GM19463 (cell line): ENCODE data around the gene RBCK1.
"Not testable (repeated sequence)": the region's sequence is repeated elsewhere in the genome, so short reads cannot be mapped to it uniquely, and the experiment has no call there.

Source experiments
- ATAC-seq: cut with Tn5 transposase; IDR thresholded peaks from one replicate; pipeline ENCODE4 v1.9.1; 2021; ENCODE audit warnings: mild to moderate bottlenecking, moderate library complexity; ENCODE audit not compliant: unreplicated experiment

The RBCK1 gene

DNA sequence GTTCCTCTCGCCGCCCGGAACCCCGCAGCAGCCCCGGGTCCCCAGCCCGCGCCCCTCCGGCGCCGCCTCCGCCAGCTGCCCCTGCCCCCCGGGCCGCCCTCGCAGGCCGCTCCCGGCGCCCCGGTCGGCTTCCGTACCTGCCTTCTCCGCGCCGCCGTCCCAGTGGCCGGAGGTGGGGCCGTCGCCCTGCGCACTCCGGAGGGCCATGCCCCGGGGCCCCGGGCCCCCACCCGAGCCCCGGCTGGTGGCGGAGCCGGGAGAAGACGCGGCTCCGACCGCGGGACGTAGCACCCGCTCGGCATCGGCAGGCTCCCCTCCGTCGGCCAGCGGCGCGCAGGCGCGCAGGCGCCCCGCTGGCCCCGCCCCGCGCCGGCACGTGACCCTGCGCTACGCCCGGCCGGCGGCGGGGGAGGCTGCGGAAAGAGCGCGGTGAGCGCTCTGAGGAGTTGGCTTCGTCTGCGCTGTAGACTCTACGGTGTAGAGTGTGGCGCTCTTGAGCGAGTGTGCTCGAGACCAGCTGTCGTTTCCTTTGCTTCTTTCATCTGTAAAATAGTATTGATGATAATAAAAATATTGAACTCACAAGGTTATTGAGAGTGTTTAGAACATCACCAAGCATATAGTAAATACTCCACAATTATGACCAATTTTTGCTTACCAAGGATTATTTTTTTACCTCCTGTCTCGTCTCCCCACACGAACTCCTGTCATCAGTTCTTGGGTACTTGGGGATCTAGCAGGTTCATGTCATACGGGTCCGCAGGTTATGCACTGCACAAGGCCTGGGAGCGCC is 54.3 kb downstream of the RBCK1 start, which contains the start of gene TBC1D20:
Gene TBC1D20, minus strand, starts transcription at position 335 of the 793 bp plus-strand sequence. Its CDS starts 128 bp downstream, at position 207.
- ATAC-seq: peak; percentile 90

DNA sequence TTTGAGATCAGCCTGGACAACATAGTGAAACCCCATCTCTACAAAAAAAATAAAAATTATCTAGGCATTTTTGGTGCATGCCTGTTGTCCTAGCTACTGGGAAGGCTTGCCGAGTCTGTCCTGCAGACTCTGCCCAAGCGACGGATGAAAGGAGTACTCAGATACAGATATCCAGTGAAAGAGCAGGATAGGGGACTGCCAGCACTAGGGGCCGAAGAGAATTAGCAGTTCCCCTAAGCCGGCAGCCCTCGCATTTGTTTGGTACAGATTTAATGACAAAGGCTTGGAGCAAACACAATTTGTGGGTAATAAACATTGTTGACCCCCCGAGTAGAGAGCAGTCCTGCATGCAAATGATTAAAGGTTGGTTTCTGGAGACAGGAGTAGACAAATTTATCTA is 59.7 kb downstream of the RBCK1 start:
- no peak for ATAC-seq

DNA sequence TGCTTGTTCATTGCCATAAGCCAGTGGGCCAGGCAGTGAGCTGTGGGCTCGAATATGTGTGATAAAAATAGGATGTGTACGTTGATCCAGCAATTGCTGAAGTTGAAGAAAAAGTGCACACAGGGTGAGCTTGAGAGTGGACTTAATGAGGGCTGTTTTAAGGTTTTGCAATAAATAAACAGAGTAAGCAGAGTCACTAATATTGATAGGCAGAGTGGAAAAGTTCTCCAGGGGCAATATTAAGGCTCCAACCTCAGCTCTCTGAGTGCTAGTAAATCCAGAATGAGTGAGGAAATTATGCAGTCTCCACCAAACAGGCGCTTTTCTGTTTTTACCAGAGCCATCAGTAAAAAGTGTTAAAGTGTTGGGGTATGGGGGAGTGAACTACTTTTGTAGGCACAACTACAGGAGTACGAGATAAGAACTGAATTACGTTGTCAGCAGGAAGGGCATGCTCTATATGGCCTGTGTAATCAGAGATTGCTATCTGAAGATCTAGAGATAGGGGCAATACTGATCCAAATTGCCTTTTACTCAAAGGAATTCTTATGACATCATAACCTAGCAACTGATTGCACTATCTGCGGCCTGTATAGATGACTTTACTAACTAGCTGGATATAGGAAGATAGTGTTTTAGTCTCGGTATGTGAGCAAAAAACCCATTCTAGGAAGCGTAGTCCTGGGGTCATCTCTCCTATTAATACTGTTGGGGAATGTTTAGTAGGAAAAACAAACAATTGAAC is 61.8 kb downstream of the RBCK1 start:
- no peak for ATAC-seq

DNA sequence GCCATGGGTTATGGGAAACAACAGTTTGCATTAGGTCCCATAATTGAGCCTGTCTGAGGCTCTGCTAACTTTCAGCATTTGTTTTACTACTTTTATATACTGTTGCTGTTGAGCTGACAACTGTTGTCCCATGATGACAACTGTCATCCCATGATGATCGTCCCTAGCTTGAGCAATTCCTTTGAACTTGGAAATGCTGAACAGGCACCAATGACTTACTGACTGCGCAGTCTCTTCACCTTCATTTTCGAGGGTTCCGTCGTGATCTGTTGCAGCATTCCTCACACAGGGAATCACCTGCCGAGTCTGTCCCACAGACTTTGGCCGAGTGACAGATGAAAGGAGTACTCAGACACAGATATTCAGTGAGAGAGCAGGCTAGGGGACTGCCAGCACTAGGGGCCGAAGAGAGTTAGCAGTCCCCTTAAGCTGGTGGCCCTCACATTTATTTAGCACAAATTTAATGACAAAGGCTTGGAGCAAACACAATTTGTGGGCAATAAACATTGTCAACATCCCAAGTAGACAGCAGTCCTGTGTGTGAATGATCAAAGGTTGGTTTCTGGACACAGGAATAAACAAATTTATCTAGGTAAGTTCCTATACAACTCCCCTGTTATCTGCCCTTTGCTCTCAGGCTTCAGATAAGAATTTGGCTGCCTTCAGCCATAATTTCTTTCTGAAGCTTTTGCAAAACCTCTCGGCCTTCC is 64.2 kb downstream of the RBCK1 start:
- no peak for ATAC-seq

DNA sequence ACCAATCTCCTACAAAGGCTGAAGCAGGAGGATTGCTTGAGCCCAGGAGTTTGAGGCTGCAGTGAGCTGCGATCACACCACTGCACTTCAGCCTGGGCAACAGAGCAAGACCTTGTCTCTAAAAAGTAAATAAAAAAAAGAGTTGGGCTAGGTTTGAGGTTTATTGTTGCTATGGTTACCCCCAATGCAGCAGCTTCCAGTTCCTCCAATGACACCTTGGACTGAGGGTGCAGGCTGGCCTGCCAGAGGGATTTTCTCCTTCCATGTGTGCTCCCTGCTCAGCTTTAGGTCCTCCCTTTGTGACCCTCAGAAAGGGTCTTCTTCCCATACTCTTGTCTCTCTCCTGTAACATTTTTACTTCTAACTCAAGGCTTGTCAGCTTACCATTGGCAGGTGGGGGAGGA is 64.8 kb downstream of the RBCK1 start:
- ATAC-seq: no peak

DNA sequence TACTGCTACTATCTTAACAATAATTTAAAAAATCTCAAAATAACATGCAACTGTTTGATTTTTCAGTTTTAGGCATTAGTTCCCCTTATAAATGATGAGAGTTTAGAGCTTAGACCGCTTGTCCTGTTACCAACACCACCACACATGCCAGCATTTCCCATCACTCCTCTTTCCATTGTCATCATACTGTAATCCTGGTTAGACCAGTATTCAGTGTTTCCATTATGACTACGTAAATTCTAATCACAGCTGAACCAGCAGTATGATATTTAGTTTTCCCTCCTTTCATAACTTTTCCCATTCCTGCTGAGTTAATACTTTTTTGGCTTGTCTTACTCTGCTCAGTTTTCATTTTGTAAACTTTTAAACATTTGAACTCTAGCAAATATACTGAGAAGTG is 66.5 kb downstream of the RBCK1 start:
- ATAC-seq: no peak

DNA sequence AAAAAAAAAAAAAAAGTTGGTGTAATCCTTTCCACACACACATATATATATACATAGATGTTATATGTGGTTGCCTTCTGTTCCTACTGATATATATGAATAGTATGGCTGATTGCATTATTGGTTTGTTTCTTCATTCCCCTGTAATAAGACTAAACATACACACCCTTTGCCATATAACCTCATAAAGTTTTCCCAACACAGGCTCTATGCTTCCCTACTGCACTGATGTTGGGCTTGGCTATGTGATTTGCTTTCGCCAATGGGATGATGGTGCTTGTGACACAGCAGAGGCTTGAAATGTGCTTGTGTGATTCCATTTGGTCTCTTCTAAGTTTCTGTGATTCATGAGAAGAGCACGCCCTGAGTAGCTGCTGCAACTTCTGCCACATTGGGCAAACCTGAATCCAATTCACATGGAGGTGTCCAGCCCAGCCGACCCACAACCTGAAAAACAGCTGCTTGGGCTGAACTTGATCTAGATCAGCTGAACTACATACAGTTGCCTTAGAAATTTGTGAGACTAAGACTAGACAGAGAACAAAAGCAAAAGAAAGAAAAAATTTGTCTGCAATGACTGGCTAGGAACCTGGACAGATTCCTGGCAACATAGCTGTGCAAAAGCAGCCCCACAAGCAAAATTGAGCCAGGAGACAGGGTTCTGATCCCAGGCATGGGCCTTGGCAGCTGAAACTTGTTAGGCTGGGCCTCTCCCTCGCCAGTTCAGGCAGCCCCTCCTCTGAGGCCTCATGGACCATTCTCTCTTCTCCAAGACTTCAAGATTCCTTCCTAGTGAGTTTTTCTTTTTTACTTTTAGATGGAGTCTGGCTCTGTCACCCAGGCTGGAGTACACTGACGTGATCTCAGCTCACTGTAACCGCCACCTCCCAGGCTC is 67.6 kb downstream of the RBCK1 start:
- no peak for ATAC-seq

DNA sequence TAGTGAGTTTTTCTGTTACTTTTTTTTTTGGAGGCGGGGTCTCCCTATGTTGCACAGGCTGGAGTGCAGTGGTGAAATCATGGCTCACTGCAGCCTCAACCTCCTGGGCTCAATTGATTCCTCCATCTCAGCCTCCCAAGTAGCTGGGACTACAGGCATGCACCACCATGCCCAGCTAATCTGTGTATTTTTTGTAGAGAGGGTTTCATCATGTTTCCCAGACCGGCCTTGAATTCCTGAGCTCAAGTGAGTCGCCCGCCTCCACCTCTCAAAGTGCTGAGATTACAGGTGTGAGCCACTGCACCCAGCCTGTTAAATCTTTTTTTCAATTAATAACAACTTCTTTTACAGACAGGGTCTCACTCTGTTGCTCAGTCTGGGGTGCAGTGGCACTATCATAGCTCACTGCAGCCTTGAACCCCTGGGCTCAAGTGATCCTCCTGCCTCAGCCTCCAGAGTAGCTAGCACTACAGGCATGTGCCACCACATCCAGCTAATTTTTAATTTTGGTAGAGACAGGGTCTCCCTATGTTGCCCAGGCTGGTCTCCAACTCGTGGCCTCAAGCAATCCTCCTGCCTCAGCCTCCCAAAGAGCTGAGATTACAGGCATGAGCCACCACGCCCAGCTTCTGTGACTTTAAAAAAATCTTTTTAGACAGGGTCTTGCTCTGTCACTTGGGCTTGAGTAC is 68.6 kb downstream of the RBCK1 start:
- ATAC-seq: not testable (repeated sequence)

DNA sequence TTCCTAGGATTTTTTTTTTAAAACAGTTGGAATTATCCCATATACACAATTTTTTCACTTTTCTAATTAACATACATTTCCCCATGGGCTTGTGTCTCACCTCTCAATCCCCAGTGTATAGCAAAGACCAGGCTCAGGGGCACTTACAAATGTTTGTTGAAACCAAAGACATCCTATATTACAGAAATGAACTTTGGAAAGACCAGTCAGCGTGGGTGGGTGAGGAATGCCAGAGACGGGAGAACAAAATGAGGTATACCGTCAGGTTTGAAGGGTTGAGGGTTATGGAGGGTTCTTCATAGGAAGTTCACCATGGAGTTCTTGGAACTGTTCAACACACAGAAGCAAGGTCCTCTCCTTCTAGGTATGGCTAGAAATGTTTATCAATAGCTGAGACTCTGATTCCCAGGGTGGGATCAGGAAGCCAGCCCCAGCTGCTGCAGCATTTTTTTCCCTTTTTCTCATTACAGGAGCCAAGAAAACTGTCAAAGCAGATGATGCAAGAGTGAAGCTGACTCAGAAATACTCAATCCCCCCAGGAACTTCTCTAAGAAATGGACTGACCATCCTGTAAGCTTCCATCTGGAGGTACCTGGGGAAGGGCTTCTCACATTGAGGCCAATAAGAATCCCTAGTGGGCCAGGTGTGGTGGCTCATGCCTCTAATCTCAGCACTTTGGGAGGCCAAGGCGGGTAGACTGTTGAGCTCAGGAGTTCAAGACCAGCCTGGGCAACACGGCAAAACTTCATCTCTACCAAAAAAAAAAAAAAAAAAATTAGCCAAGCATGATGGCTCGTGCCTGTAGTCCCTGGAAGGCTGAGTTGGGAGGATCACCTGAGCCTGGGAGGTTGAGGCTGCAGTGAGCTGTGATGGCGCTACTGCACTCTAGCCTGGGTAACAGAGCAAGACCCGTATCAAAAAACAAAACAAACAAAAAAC is 70.2 kb downstream of the RBCK1 start:
- ATAC-seq: no peak

DNA sequence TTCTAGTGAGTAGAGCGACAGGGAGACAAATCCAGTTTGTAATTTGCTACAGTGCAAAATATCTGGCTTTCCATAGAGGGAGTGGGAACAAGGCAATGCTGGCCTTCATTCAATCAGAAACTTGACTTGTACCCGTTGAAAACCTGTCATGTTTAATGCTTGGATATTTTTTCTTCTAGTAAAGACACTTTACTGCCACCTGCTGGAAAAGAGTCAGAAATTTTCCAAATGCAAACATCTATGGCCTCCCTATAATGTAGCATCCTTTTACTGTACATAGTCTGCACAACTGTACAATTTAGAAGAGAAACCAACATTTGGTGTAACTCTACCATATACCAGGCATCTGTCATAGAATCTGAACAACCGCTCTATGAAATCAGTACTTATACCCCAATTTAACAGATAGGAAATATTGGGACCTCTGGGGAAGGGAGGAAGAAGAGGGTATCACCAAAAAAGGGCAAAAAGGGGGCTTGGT is 70.9 kb downstream of the RBCK1 start:
- no peak for ATAC-seq

DNA sequence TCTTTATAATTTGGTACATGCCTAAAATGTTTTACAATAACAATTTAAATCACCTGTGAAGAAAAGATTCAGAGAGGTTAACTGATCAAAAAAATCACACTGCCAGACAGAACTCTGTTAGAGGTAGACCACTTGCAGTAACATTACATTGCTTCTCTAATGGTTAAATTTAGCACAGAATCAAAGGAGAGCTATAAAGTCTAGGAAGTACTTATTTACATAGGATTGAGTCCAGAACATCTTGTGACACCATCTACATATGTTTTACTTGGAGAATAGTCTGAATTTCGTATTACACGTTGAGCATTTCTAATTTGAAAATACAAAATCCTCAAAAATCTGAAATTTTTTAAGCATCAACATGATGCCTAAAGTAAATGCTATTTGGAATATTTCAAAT is 71.4 kb downstream of the RBCK1 start:
- no peak for ATAC-seq

DNA sequence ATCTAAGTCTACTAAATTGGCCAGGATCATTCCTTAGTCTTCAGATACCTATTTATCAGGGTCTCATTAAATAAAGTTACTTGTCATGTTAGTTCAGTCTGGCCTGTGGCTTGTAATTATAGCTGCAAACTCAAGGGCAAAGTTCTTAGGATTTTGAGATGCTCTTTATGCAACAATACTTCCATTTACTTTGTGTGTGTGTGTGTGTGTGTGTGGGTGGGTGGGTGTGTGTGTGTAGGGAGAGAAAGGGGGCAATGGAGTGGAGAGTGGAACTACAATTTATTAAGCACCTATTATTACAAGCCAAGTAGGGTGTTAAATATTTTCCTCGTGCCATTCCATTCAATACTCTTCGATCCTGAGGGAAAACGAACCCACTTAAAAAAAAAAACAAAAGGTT is 71.9 kb downstream of the RBCK1 start:
- ATAC-seq: no peak

DNA sequence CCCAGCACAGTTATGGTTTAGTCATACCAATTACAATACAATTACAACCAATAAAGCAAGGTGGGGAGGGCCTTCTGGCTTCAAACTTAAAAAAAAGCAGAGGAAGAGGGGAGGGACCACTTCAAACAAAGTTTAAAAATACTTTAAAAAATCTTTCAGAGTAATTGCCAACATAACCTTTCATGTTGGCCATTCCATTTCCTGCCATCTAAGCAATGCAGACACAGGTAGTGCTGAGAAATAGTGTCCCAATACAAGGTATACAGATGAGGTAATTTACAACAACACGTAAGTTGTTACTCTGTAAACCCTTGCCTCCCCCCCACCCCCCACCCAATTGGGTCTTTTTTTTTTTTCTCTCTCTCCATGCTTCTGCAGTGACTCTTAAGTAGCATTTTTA is 73.1 kb downstream of the RBCK1 start:
- no peak for ATAC-seq
